Fibroblast of pulmonary artery (primary cell): ENCODE measurements around the gene LIMS2.

Experiments
- DNase-seq: peaks from one replicate; pipeline ENCODE4 v3.0.0-alpha.2; 2010; ENCODE audit warnings: low read depth
- H3K4me3 ChIP-seq: replicated peaks from 2 replicates; pipeline ENCODE4 v1.5.1; 2011; ENCODE audit warnings: low read depth, mild to moderate bottlenecking, control low read depth, low read length, moderate library complexity
- TF ChIP-seq, protein P1 (sequence below): IDR thresholded peaks from 2 replicates; pipeline ENCODE4 v1.5.1; 2011; ENCODE audit warnings: mild to moderate bottlenecking, control low read depth, low read length, inconsistent platforms; ENCODE audit errors: missing control alignments

LIMS2 gene

GRCh38 chr2:127614731-127615130, 60.6 kb downstream of the LIMS2 start:
- no peak overlapping the region for H3K4me3 ChIP-seq
- TF ChIP-seq, protein P1, sequence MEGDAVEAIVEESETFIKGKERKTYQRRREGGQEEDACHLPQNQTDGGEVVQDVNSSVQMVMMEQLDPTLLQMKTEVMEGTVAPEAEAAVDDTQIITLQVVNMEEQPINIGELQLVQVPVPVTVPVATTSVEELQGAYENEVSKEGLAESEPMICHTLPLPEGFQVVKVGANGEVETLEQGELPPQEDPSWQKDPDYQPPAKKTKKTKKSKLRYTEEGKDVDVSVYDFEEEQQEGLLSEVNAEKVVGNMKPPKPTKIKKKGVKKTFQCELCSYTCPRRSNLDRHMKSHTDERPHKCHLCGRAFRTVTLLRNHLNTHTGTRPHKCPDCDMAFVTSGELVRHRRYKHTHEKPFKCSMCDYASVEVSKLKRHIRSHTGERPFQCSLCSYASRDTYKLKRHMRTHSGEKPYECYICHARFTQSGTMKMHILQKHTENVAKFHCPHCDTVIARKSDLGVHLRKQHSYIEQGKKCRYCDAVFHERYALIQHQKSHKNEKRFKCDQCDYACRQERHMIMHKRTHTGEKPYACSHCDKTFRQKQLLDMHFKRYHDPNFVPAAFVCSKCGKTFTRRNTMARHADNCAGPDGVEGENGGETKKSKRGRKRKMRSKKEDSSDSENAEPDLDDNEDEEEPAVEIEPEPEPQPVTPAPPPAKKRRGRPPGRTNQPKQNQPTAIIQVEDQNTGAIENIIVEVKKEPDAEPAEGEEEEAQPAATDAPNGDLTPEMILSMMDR = no peak
- no peak for DNase-seq

GRCh38 chr2:127614246-127614645, 61.1 kb downstream of the LIMS2 start:
- no peak overlapping the region for H3K4me3 ChIP-seq
- no peak for DNase-seq
- TF ChIP-seq, protein P1 = no peak

- TF ChIP-seq, protein P1 = no peak
- DNase-seq = no peak
- no peak overlapping the region for H3K4me3 ChIP-seq
Observed at GRCh38 chr2:127612111-127612822, 63.1 kb downstream of the LIMS2 start.

DNA sequence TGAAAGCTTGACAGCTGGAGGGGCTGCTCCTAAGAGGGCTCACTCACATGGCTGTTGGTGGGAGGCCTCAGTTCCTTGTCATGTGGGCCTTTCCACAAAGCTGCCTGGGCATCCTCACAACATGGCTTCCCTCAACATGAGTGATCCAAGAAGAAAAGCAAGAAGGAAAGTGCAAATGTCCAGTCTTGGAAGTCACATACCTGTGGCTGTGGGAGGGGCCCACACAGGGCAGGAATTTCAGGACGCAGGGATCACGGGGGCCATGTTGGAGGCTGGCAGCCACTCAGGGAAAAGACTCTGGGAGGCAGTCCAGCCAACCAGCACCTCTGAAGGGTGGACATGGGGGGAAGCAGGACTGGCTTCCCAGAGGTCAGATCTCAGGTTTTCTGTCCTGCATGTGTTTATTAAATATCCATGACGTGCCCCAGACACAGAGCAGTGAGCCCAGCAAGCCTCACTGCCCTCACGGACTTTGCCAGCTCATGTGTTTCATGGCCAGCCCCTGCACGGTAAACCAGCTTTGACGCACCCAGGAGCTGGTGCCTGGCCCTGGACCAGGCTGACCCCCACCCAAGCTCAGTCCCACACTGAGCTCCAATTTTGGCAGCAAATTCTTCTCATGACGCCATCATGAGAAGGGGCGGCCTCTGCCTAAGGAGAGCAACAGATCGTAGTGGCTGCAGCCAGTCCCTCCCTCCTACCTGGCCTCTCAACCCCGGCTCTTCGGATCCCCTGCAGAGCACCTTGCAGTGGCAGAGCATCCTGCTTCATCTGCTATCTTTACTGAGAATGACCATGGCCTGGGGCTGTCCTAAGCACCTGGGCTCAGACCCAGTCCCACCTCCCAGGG, 64.0 kb downstream of the LIMS2 start:
- H3K4me3 ChIP-seq = no peak overlapping the region
- TF ChIP-seq, protein P1 = no peak
- no peak for DNase-seq

GRCh38 chr2:127610561-127610960, 64.8 kb downstream of the LIMS2 start:
- DNase-seq = no peak
- TF ChIP-seq, protein P1 = no peak
- no peak overlapping the region for H3K4me3 ChIP-seq

DNA sequence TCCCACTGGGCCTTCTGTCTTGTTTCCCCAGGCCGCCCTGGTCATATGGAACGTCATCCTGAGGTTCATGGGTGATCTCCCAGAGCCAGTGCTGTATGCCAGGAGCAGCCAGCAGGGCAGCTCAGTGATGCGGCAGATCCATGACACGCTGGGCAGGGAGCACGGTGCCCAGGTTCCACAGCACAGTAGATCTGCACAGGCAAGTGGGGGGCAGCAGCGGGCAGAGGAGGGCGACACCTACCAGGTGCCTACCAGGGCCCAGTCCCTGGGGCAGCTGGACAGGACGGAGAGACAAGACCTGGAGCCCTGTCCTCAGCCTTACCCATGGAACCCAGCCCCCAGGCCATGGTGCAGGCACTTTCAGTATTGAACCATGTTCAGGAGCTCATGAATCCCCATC, 65.5 kb downstream of the LIMS2 start:
- DNase-seq = no peak

More for the DNA sequence above, 65.5 kb downstream of the LIMS2 start:
- H3K4me3 ChIP-seq = no peak overlapping the region
- TF ChIP-seq, protein P1 = no peak
